H1 (cell line): Measurements from ENCODE around the gene PLXNB1. TPM values are rescaled to one million over a fixed set of nuclear protein-coding genes. Genes with fewer than 3 reads are reported as not detected.

Experiments
- ASH2L ChIP-seq: fragments of 200-600, 300-600 bp; sonication (generic); IDR thresholded peaks from one replicate; pipeline ENCODE4 v1.7.1; 2017; ENCODE audit warnings: low read length
- HDAC2 ChIP-seq, 2 experiments: fragments of 300-600 bp in 1 of 2; sonication (generic) in 1 of 2; IDR thresholded peaks; 2 replicates each; pipeline ENCODE4 v1.6.1; 2011 to 2012; ENCODE audit warnings: low read depth in 2 of 2, low read length in 2 of 2, mild to moderate bottlenecking in 2 of 2, moderate library complexity in 2 of 2, borderline replicate concordance in 1 of 2, inconsistent platforms in 1 of 2
- PHF8 ChIP-seq: fragments of 200-600 bp; sonication (generic); conservative IDR thresholded peaks from 2 replicates; pipeline ENCODE4 v1.7.1; 2012; ENCODE audit warnings: low read depth, mild to moderate bottlenecking, inconsistent platforms, low read length, moderate library complexity
- POLR2A ChIP-seq, 2 experiments: IDR thresholded peaks; 1 replicate in 1 of 2; 2 replicates in 1 of 2; pipeline ENCODE4 v1.6.1; 2011; ENCODE audit warnings: low read depth in 2 of 2, low read length in 2 of 2, mild to moderate bottlenecking in 2 of 2; ENCODE audit errors: control extremely low read depth in 1 of 2
- POLR2AphosphoS5 ChIP-seq: IDR thresholded peaks from 2 replicates; pipeline ENCODE4 v1.6.1; 2011; ENCODE audit warnings: low read depth, low read length
- SAP30 ChIP-seq: fragments of 300-600 bp; sonication (generic); IDR thresholded peaks from 2 replicates; pipeline ENCODE4 v1.7.1; 2012; ENCODE audit warnings: low read length, moderate library complexity, mild to moderate bottlenecking, inconsistent platforms; ENCODE audit not compliant: insufficient read depth, insufficient replicate concordance
- TAF7 ChIP-seq: optimal IDR thresholded peaks from 2 replicates; pipeline ENCODE3; 2011; ENCODE audit warnings: low read depth, mild to moderate bottlenecking, inconsistent platforms, low read length, moderate library complexity, borderline replicate concordance
- TEAD4 ChIP-seq: IDR thresholded peaks from 2 replicates; pipeline ENCODE4 v1.6.1; 2012; ENCODE audit warnings: low read depth, low read length, inconsistent platforms, mixed read lengths
- ZNF274 ChIP-seq: IDR thresholded peaks from 2 replicates; pipeline ENCODE4 v1.7.0; 2012; ENCODE audit warnings: low read length, borderline replicate concordance; ENCODE audit errors: extremely low read depth
- polyA plus RNA-seq, 7 experiments: library from polyadenylated mRNA; depleted of rRNA in 3 of 7; stranded (reverse) in 5 of 7; unstranded in 2 of 7; fragments of >200 nt in 5 of 7; fragments of 200-250 nt in 2 of 7; gene quantifications; 1 replicate in 5 of 7; 2 replicates in 1 of 7; 4 replicates in 1 of 7; pipeline versions ENCODE4 v1.2.1 to v1.2.3, GENCODE V29; 2011 to 2013; ENCODE audit warnings: missing spikeins in 2 of 7, mixed read lengths in 2 of 7
- total RNA-seq: library from RNA; stranded (reverse); fragmentation: NEBNext Ultra II Directional; extraction: Animal tissue kit (Norgen Biotek cat#: 25700); gene quantifications from 2 replicates; pipeline ENCODE4 v1.2.1, GENCODE V29; 2021

Gene PLXNB1
- total and polyA plus RNA-seq, 2 of the 8 experiments (the other 6 are each of a cell fraction or from before 2014, with no cell fraction given), result 109 to 114 TPM

GRCh38 chr3:48429317-48429959 lies 448 bp downstream of the PLXNB1 start (continued):
- TF ChIP-seq ASH2L, result no peak
- TF ChIP-seq POLR2A (IDR thresholded peaks at IDR 0.05; ENCODE audit: control extremely low read depth in 1 of 2, low read depth in 2 of 2, low read length in 2 of 2), result peak in 1 of 2 experiments; percentile 55; a peak in 2 of 3 replicates
- TF ChIP-seq HDAC2 (IDR thresholded peaks at IDR 0.05; ENCODE audit: borderline replicate concordance in 1 of 2, low read depth in 2 of 2, low read length in 2 of 2), result peak in 1 of 2 experiments; percentile 88; a peak in 1 of 4 replicates
- no peak for TF ChIP-seq ZNF274
- TF ChIP-seq POLR2AphosphoS5, result peak; percentile 75
- TF ChIP-seq SAP30, result no peak
- 0 out of 2 replicates have a peak, but pooled peaks have one; percentile 65 for TF ChIP-seq TEAD4
- TF ChIP-seq PHF8, result peak; percentile 46; the same call in 1 of the 2 replicates
- peak; percentile 16 for TF ChIP-seq TAF7
